IMR-90 (cell line): ENCODE data around the gene SERPINB11.
"Not testable (repeated sequence)": the region's sequence is repeated elsewhere in the genome, so short reads cannot be mapped to it uniquely, and the experiment has no call there.

Experiments used
- BHLHE40 ChIP-seq: fragments of 150-350 bp; IDR thresholded peaks from 2 replicates; pipeline ENCODE4 v1.6.1; 2016; ENCODE audit warnings: mild to moderate bottlenecking, low read depth, low read length
- CEBPB ChIP-seq: IDR thresholded peaks from 2 replicates; pipeline ENCODE4 v1.6.1; 2012; ENCODE audit warnings: low read depth, low read length, improper control_type of control experiment
- FOS ChIP-seq: fragments of 150-350 bp; IDR thresholded peaks from 2 replicates; pipeline ENCODE4 v1.6.1; 2016; ENCODE audit warnings: low read depth, low read length
- MAFK ChIP-seq: IDR thresholded peaks from 2 replicates; pipeline ENCODE4 v1.6.1; 2012; ENCODE audit warnings: low read depth, low read length, improper control_type of control experiment
- MAZ ChIP-seq: IDR thresholded peaks from 2 replicates; pipeline ENCODE4 v1.6.1; 2012; ENCODE audit warnings: low read depth, mild to moderate bottlenecking, low read length, improper control_type of control experiment, moderate library complexity, borderline replicate concordance
- MXI1 ChIP-seq: IDR thresholded peaks from 2 replicates; pipeline ENCODE4 v1.6.1; 2012; ENCODE audit warnings: low read depth, mild to moderate bottlenecking, low read length, moderate library complexity, borderline replicate concordance
- POLR2A ChIP-seq: IDR thresholded peaks from 2 replicates; pipeline ENCODE4 v1.6.1; 2012; ENCODE audit warnings: mild to moderate bottlenecking, low read depth, low read length
- RAD21 ChIP-seq: IDR thresholded peaks from 2 replicates; pipeline ENCODE4 v1.6.1; 2012; ENCODE audit warnings: low read length, improper control_type of control experiment
- RFX5 ChIP-seq: IDR thresholded peaks from 2 replicates; pipeline ENCODE4 v1.8.0; 2012; ENCODE audit warnings: low read depth, mild to moderate bottlenecking, low read length, moderate library complexity
- SMC3 ChIP-seq: fragments of 150-350 bp; IDR thresholded peaks from 2 replicates; pipeline ENCODE4 v1.6.1; 2016; ENCODE audit warnings: low read depth, mild to moderate bottlenecking, antibody characterized with exemption, low read length, moderate library complexity
- TF ChIP-seq, protein P1 (sequence below): conservative IDR thresholded peaks from 2 replicates; pipeline ENCODE4 v1.5.1; 2012; ENCODE audit warnings: mild to moderate bottlenecking, low read depth, low read length, improper control_type of control experiment

DNA sequence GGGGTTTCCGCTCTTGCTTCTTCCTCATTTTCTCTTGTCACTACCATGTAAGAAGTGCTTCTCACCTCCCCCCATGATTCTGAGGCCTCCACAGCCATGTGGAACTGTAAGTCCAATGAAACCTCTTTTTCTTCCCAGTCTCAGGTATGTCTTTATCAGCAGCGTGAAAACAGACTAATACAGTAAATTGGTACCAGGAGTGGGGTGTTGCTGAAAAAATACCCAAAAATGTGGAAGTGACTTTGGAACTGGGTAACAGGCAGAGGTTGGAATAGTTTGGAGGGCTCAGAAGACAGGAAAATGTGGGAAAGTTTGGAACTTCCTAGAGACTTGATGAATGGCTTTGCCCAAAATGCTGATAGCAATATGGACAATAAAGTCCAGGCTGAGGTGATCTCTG lies 57.0 kb downstream of the SERPINB11 start:
- TF ChIP-seq POLR2A, FOS, MXI1, MAZ, BHLHE40, RAD21, CEBPB, SMC3, MAFK, RFX5: not testable (repeated sequence)
- TF ChIP-seq, protein P1, sequence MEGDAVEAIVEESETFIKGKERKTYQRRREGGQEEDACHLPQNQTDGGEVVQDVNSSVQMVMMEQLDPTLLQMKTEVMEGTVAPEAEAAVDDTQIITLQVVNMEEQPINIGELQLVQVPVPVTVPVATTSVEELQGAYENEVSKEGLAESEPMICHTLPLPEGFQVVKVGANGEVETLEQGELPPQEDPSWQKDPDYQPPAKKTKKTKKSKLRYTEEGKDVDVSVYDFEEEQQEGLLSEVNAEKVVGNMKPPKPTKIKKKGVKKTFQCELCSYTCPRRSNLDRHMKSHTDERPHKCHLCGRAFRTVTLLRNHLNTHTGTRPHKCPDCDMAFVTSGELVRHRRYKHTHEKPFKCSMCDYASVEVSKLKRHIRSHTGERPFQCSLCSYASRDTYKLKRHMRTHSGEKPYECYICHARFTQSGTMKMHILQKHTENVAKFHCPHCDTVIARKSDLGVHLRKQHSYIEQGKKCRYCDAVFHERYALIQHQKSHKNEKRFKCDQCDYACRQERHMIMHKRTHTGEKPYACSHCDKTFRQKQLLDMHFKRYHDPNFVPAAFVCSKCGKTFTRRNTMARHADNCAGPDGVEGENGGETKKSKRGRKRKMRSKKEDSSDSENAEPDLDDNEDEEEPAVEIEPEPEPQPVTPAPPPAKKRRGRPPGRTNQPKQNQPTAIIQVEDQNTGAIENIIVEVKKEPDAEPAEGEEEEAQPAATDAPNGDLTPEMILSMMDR: not testable (repeated sequence)
